ENCODE results near the gene ERC1.

DNA sequence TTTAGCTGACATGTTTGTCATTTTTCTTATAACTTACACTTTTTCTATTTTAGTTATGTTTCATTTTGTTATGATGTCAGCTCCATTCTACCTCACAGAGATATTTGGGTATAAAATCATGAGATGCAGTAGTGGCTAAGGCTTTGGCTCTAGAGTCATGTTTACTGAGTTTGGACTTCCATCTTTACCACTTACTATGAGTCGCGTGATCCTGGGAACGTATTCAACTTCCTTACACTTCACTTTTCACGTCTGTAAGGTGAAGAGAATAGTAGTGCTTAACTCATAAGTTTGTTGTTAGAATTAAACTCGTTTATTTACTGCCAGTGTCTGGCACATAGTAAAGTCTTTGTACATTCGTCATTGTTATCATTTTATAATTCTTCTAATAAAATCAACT is 126.3 kb downstream of the ERC1 start:
- TF ChIP-seq POLR2A (IDR thresholded peaks at IDR 0.05) (no peak), POLR2AphosphoS5 (IDR thresholded peaks at IDR 0.05; ENCODE audit: insufficient read depth in 1 of 2, low read depth in 1 of 2) (no peak)
- TF ChIP-seq, protein P1, sequence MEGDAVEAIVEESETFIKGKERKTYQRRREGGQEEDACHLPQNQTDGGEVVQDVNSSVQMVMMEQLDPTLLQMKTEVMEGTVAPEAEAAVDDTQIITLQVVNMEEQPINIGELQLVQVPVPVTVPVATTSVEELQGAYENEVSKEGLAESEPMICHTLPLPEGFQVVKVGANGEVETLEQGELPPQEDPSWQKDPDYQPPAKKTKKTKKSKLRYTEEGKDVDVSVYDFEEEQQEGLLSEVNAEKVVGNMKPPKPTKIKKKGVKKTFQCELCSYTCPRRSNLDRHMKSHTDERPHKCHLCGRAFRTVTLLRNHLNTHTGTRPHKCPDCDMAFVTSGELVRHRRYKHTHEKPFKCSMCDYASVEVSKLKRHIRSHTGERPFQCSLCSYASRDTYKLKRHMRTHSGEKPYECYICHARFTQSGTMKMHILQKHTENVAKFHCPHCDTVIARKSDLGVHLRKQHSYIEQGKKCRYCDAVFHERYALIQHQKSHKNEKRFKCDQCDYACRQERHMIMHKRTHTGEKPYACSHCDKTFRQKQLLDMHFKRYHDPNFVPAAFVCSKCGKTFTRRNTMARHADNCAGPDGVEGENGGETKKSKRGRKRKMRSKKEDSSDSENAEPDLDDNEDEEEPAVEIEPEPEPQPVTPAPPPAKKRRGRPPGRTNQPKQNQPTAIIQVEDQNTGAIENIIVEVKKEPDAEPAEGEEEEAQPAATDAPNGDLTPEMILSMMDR (IDR thresholded peaks at IDR 0.05), result no peak

All from vagina (tissue), 2 donors.